A204.1 (cell line): ENCODE results near the gene SCUBE3.

Source experiments
- FAIRE-seq: peaks from 2 replicates; lab custom pipeline; 2012; peaks lifted over from hg19 to GRCh38; lab: Jason Lieb, UNC

Gene SCUBE3

GRCh38 chr6:35213298-35213791, 411 bp upstream of the SCUBE3 start:
- no peak for FAIRE-seq

GRCh38 chr6:35214869-35215664, 1.3 kb downstream of the SCUBE3 start:
- FAIRE-seq, result no peak

- no peak for FAIRE-seq
Measured at GRCh38 chr6:35215665-35216411, 2.1 kb downstream of the SCUBE3 start.

GRCh38 chr6:35216412-35216732, 2.6 kb downstream of the SCUBE3 start:
- FAIRE-seq, result no peak

- FAIRE-seq, result no peak
Measured at GRCh38 chr6:35216851-35217811, 3.4 kb downstream of the SCUBE3 start.

GRCh38 chr6:35218021-35218420, 4.3 kb downstream of the SCUBE3 start:
- FAIRE-seq, result no peak

- no peak for FAIRE-seq
Measured at GRCh38 chr6:35218456-35218855, 4.7 kb downstream of the SCUBE3 start.

- no peak for FAIRE-seq
Measured at GRCh38 chr6:35219683-35220326, 6.0 kb downstream of the SCUBE3 start.

GRCh38 chr6:35220711-35221110, 7.0 kb downstream of the SCUBE3 start:
- FAIRE-seq, result no peak

- no peak for FAIRE-seq
Measured at GRCh38 chr6:35223396-35223795, 9.6 kb downstream of the SCUBE3 start.

- FAIRE-seq, result no peak
Measured at GRCh38 chr6:35224720-35225119, 11.0 kb downstream of the SCUBE3 start.

- FAIRE-seq, result no peak
Measured at GRCh38 chr6:35228481-35228880, 14.7 kb downstream of the SCUBE3 start.

- FAIRE-seq, result no peak
Measured at GRCh38 chr6:35229304-35229703, 15.5 kb downstream of the SCUBE3 start.

- no peak for FAIRE-seq
Measured at GRCh38 chr6:35230498-35230897, 16.7 kb downstream of the SCUBE3 start.

GRCh38 chr6:35230950-35231349, 17.2 kb downstream of the SCUBE3 start:
- no peak for FAIRE-seq

GRCh38 chr6:35231563-35231962, 17.8 kb downstream of the SCUBE3 start:
- FAIRE-seq, result no peak

GRCh38 chr6:35234901-35235300, 21.1 kb downstream of the SCUBE3 start:
- FAIRE-seq, result no peak

- FAIRE-seq, result no peak
Measured at GRCh38 chr6:35236223-35236622, 22.5 kb downstream of the SCUBE3 start.

- no peak for FAIRE-seq
Measured at GRCh38 chr6:35237476-35237875, 23.7 kb downstream of the SCUBE3 start.

- no peak for FAIRE-seq
Measured at GRCh38 chr6:35238843-35239289, 25.1 kb downstream of the SCUBE3 start.

GRCh38 chr6:35239581-35239980, 25.8 kb downstream of the SCUBE3 start:
- no peak for FAIRE-seq
